Hepatocyte (in vitro differentiated cells): ENCODE data around the gene NCAPG2.

Source experiments
- EZH2 ChIP-seq: fragments of 200-600 bp; sonication (generic); IDR thresholded peaks from 2 replicates; pipeline ENCODE4 v1.6.1; 2016; ENCODE audit warnings: antibody characterized with exemption, mild to moderate bottlenecking, borderline replicate concordance
- TF ChIP-seq, protein P1 (sequence below): fragments of 200-600 bp; sonication (generic); IDR thresholded peaks from 2 replicates; pipeline ENCODE4 v1.5.1; 2016; ENCODE audit warnings: antibody characterized with exemption, mild to moderate bottlenecking; ENCODE audit not compliant: poor library complexity

DNA sequence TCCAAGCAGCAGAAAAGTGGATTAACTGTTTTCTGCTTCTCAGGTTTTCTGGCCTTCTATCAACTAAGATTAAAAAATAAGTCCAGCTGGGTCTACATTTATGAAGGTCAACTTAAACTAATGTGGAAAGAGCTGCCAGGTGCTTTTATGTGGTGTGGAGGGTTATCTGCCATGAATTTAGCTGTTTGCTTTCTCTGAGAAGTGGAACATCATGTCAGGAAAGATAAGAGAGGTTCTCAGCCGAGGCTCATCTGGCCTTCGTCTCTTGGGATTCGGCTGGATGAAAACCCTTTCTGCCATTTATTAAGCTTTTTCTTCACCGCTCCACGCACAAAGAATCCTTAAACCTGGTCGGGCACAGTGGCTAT lies 122.5 kb downstream of the NCAPG2 start:
- TF ChIP-seq, protein P1, sequence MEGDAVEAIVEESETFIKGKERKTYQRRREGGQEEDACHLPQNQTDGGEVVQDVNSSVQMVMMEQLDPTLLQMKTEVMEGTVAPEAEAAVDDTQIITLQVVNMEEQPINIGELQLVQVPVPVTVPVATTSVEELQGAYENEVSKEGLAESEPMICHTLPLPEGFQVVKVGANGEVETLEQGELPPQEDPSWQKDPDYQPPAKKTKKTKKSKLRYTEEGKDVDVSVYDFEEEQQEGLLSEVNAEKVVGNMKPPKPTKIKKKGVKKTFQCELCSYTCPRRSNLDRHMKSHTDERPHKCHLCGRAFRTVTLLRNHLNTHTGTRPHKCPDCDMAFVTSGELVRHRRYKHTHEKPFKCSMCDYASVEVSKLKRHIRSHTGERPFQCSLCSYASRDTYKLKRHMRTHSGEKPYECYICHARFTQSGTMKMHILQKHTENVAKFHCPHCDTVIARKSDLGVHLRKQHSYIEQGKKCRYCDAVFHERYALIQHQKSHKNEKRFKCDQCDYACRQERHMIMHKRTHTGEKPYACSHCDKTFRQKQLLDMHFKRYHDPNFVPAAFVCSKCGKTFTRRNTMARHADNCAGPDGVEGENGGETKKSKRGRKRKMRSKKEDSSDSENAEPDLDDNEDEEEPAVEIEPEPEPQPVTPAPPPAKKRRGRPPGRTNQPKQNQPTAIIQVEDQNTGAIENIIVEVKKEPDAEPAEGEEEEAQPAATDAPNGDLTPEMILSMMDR, result no peak
- no peak for TF ChIP-seq EZH2
